SK-N-MC (cell line): ENCODE measurements around the gene GNA14.

ENCODE experiments used
- EZH2 ChIP-seq: fragments of 200-600 bp; sonication (generic); IDR thresholded peaks from one replicate; pipeline ENCODE4 v1.6.1; 2017; ENCODE audit warnings: antibody characterized with exemption
- POLR2AphosphoS5 ChIP-seq: IDR thresholded peaks from 2 replicates; pipeline ENCODE4 v1.6.1; 2012; ENCODE audit warnings: mild to moderate bottlenecking, low read depth, low read length, borderline replicate concordance

DNA sequence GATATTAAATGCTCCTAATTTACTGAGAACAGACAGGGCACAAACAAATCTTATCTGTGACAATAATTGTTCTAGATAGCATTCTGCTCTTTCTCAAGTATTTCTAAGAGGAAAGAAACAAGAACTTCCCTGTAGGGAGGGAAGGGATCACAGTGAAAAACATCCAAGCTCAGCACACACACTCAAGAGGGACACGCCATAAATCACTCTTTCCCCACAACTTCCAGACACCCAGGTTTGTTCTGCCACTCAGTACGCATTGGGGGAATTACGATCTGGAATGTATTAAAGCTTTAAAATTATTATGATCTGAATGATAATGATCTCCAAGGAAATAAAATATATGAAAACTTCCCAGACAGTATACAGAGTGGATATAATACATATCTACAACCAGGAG lies 221.4 kb downstream of the GNA14 start:
- TF ChIP-seq EZH2 (no peak), POLR2AphosphoS5 (no peak)
